Lung (tissue), 12 donors: ENCODE data around the gene PSME4. TPM values are rescaled to one million over a fixed set of nuclear protein-coding genes. Genes with fewer than 3 reads are reported as not detected.

Source experiments
- ATAC-seq: fragments of 200-7000 bp; cut with Tn5 transposase; one replicate; pipeline ENCODE4 v1.9.1; 2020; ENCODE audit warnings: moderate number of reproducible peaks; ENCODE audit not compliant: insufficient read depth, low FRiP score
- DNase-seq, 3 donors: peaks; one replicate each; pipeline ENCODE4 v3.0.0-alpha.2; 2013 to 2017
- H3K27ac ChIP-seq, 2 donors: one replicate each; pipeline ENCODE4 v1.5.1; 2013; ENCODE audit warnings: mild to moderate bottlenecking in 2 of 2, moderate library complexity in 2 of 2, control low read depth in 1 of 2, inconsistent platforms in 1 of 2, low read depth in 1 of 2, low read length in 1 of 2
- H3K27me3 ChIP-seq, 3 donors: one replicate each; pipeline ENCODE4 v1.5.1; 2013; ENCODE audit warnings: low read length in 2 of 3; ENCODE audit not compliant: control insufficient read depth in 3 of 3, insufficient read depth in 3 of 3
- H3K36me3 ChIP-seq, 4 donors: one replicate each; pipeline ENCODE4 v1.5.1; 2013; ENCODE audit warnings: low read length in 4 of 4, mild to moderate bottlenecking in 1 of 4, moderate library complexity in 1 of 4; ENCODE audit not compliant: control insufficient read depth in 4 of 4, insufficient read depth in 4 of 4
- H3K4me1 ChIP-seq, 5 donors: one replicate each; pipeline ENCODE4 v1.5.1; 2013; ENCODE audit warnings: low read length in 5 of 5, mild to moderate bottlenecking in 2 of 5, moderate library complexity in 1 of 5; ENCODE audit not compliant: control insufficient read depth in 5 of 5, insufficient read depth in 5 of 5
- H3K4me3 ChIP-seq: one replicate; pipeline ENCODE4 v1.5.1; 2013; ENCODE audit warnings: mild to moderate bottlenecking, control low read depth, moderate library complexity
- H3K9ac ChIP-seq, 2 donors: one replicate each; pipeline ENCODE4 v1.5.1; 2013; ENCODE audit warnings: low read length in 2 of 2, control low read depth in 1 of 2; ENCODE audit not compliant: insufficient read depth in 1 of 2
- H3K9me3 ChIP-seq, 4 donors: one replicate each; pipeline ENCODE4 v1.5.1; 2013; ENCODE audit warnings: low read length in 3 of 4, mild to moderate bottlenecking in 1 of 4, moderate library complexity in 1 of 4; ENCODE audit not compliant: control insufficient read depth in 4 of 4, insufficient read depth in 3 of 4
- CTCF ChIP-seq: IDR thresholded peaks from 2 replicates; pipeline ENCODE4 v1.5.1; 2012; ENCODE audit warnings: mild to moderate bottlenecking; ENCODE audit errors: control extremely low read depth, extremely low read depth
- WGBS, 2 donors: extraction: QIAGEN DNeasy Blood & Tissue Kit; methylation state at CpG; one replicate each; pipeline ENCODE4 v1.1.7; 2013; 5-methylcytosine and 5-hydroxymethylcytosine counted together
- polyA plus RNA-seq, 2 donors: library from polyadenylated mRNA; stranded (reverse); fragments of 200-250 nt; gene quantifications; one replicate each; pipeline ENCODE4 v1.2.1, GENCODE V29; 2013
- total RNA-seq, 2 donors: library from RNA; depleted of rRNA in 1 of 2; stranded (reverse); fragments of >200 nt in 1 of 2; gene quantifications; one replicate each; pipeline ENCODE4 v1.2.1, GENCODE V29; 2014 to 2021
- donor health status: control.
- donor health status: control.
- donor health status: Bipolar disorder and iron deficiency.
- donor health status: healthy.
- donor health status: DM: yes; HTN: yes; CAD: no.

PSME4 gene
- total and polyA plus RNA-seq, 4 donors = 20.8 to 72.5 (median 44.9) TPM

GRCh38 chr2:54013996-54014395 lies 43.2 kb upstream of the PSME4 start:
- Histone ChIP-seq H3K27me3 (no peaks in the 10 kb centered on the region), H3K36me3 (no peaks in the 10 kb centered on the region), H3K27ac (no peak overlapping the region), H3K9ac (no peak overlapping the region), H3K9me3 (no peaks in the 10 kb centered on the region), H3K4me1 (peaks cover 0 to 3% (median 0%) of the 10 kb centered on the region in 5 donors), H3K4me3 (no peak overlapping the region)
- no peak for DNase-seq
- no peak for ATAC-seq
- TF ChIP-seq CTCF = no peak
- 54 to 63% methylated on average over 6 of the region's 6 CpGs for WGBS, 2 donors

DNA sequence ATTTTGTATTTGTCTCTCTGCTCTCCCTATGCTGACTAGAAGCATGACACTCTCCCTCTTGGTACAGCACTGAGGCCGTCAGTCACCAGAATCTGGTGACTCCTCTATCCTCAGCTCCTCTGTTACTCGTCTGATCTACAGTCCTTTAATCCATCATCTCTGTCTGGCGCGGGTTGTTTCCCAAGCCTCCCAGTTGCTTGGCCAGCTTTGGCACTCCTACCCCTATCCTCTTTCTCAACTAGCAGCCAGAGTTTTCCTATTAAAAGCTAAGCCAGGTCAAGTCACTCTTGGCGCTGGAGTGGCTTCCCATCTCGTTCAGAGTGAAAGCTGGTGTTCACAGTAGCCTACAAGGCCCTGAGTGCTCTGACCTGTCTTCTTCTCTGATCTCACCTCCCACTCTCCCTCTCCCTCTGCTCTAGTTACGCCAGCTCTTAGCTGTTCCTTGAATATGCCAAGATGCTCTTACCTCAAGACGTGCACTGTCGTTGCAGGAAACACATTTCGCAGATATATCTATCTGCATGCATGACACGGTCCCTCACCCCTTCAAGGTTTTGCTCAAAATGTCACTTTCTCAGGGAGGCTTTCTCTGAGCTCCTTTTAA lies 41.8 kb upstream of the PSME4 start:
- Histone ChIP-seq H3K27ac (no peak overlapping the region), H3K4me3 (no peak overlapping the region), H3K36me3 (no peaks in the 10 kb centered on the region), H3K27me3 (no peaks in the 10 kb centered on the region), H3K9me3 (no peaks in the 10 kb centered on the region), H3K4me1 (peaks cover 0 to 3% (median 0%) of the 10 kb centered on the region in 5 donors), H3K9ac (no peak overlapping the region)
- ATAC-seq (no peak), DNase-seq (no peak)
- no peak for TF ChIP-seq CTCF
- 90 to 92% methylated on average over 11 of the region's 11 CpGs for WGBS, 2 donors

- Histone ChIP-seq H3K9me3 (no peaks in the 10 kb centered on the region), H3K36me3 (no peaks in the 10 kb centered on the region), H3K27me3 (no peaks in the 10 kb centered on the region), H3K4me3 (no peak overlapping the region), H3K9ac (no peak overlapping the region), H3K4me1 (peaks cover 0 to 2% (median 0%) of the 10 kb centered on the region in 5 donors), H3K27ac (no peak overlapping the region)
- TF ChIP-seq CTCF = no peak
- no peak for DNase-seq
- ATAC-seq = no peak
- WGBS, 2 donors = 79 to 84% methylated on average over 1 of the region's 1 CpG
Observed at GRCh38 chr2:54009549-54009948, 38.8 kb upstream of the PSME4 start.

GRCh38 chr2:54008439-54008838 lies 37.6 kb upstream of the PSME4 start:
- Histone ChIP-seq H3K36me3 (no peaks in the 10 kb centered on the region), H3K9ac (no peak overlapping the region), H3K27ac (no peak overlapping the region), H3K9me3 (no peaks in the 10 kb centered on the region), H3K4me1 (no peaks in the 10 kb centered on the region), H3K4me3 (no peak overlapping the region), H3K27me3 (no peaks in the 10 kb centered on the region)
- WGBS, 2 donors = 93 to 96% methylated on average over 2 of the region's 2 CpGs
- TF ChIP-seq CTCF = no peak
- DNase-seq (no peak), ATAC-seq (peak; percentile 19)
